ENCODE results near the gene CEP112.
"Not testable (repeated sequence)": the region's sequence is repeated elsewhere in the genome, so short reads cannot be mapped to it uniquely, and the experiment has no call there.

The CEP112 gene

DNA sequence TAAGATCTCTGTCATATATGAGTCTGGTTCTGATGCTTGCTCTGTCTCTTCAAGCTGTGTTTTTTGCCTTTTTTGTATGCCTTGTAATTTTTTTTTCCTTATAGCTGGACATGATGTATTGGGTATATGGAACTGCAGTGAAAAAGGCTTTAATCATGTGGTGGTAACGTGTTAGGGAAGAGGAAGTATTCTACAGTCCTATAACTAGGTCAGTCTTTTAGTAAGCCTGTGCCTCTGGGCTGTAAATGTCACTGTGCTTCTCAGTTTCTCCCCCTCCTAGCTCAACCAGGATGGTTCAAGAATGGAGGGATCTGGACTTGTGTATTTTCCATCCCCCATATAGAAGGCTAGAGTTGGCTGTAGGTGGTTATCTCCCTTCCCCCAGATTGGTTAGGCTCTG is 428.1 kb downstream of the CEP112 start:
- DNase-seq, result no peak

DNA sequence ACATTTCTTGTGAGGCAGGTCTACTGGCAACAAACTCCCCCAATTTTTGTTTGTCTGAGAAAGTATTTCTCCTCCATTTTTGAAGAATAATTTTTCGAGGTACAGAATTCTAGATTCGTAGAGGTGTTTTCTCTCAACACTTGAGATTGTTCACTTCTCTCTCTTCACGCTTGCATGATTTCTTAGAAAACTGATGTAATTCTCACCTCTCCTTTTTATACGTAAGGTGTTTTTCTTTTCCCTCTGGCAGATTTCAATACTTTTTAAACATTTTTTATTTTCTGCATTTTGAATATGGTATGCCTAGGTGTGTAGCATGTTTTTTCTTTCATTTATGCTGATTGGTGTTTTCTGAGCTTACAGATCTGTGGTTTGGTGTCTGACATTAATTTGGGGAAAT is 429.0 kb downstream of the CEP112 start:
- DNase-seq, result no peak

DNA sequence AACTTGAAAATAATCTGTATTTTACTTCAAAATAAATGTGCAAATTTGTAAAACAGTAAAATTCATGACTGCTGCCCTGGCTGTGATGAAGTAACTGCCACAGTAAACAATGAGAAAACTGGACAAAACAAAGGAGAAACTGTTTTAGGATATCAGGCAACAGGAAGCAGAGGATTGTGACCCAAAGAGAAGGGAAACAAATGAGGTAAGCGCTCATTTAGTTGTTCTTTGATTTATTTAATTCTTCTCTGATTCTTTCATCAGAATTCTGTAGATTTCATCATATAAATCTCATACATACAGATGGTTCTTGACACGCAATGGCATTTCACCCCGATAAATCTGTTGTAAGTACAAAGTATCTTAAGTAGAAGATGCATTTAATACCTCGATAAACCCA is 432.4 kb downstream of the CEP112 start:
- no peak for DNase-seq

DNA sequence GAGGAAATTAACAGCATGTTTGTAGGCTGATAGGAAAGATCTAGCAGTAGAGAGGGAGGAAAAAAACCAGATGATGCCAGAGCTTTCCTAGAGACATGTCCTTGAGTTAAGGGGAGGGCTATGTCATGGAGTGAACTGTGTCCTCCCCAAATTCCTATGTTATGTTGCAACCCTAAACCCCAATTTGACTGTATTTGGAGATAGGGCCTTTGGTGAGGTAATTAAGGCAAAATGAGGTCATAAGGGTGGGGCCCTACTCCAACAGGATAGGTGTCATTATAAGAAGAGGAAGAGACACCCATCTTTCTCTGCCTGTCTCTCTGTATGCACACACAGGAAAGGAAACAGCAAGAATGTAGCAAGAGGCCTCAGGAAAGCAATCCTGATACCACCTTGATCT is 435.2 kb downstream of the CEP112 start:
- no peak for DNase-seq

DNA sequence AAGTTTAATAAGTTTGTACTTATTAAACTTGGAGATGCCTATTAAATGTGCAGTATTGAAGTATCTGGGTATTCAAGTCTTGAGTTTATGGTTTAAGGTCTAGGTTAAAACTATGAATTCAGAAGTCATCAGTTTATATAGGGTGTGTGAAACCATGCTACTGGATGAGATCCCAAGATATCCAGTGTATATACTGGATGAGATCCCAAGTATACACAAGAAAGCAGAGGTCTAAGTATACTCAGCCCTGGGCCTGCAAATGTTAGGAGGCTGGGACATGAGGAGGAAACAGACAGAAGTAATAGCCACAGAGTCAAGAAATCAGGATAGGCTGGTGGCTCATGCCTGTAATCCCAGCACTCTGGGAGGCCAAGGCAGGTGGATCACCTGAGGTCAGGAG is 436.1 kb downstream of the CEP112 start:
- no peak for DNase-seq

DNA sequence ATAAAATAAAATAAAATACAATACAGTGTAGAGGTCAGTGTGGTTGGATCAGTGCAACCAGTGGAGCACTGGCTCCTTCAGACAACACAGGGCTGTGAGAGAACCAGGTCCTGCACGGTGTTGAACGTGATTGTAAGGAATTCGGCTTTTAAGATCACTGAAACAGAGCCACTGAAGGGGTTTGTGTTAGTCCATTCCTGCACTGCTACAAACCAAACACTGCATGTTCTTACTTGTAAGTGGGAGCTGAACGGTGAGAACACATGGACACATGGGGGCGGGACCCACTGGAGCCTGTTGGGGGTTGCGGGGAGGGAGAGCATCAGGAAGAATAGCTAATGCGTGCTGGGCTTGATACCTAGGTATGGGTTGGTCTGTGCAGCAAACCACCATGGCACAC is 437.3 kb downstream of the CEP112 start:
- DNase-seq, result no peak

DNA sequence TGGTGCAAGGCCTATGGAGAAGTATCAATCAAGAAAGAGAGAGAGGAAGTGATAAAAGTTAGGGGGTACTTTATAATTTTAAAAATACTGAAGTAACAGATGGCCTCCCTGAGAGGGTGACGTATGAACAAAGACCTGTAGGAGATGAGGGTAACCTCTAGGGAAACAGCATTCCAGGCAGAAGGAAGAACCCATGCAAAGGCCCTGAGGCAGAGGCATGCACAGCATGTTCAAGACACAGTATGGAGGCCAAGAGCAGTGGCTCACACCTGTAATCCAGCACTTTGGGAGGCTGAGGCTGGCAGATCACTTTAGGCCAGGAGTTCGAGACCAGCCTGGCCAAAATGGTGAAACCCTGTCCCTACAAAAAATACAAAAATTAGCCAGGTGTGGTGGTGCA is 437.9 kb downstream of the CEP112 start:
- no peak for DNase-seq

DNA sequence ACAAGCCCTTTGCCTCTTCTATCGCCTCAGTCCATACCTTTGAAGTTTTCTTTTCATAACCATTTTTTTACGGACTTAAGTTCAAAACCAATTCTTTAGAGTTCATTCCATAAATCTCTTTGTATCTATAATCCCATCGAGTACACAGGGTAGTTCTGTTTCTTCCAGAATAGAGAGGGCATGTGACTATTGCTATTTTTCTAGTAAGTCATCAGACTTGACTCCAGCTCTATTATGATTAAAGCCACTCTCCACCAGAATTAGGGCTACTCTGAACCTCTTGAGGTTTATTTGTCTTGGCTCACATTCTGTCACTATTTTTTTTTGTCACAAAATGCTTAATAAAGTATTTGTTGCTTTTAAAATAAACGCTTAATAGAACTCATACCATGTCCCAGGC is 438.6 kb downstream of the CEP112 start:
- no peak for DNase-seq

DNA sequence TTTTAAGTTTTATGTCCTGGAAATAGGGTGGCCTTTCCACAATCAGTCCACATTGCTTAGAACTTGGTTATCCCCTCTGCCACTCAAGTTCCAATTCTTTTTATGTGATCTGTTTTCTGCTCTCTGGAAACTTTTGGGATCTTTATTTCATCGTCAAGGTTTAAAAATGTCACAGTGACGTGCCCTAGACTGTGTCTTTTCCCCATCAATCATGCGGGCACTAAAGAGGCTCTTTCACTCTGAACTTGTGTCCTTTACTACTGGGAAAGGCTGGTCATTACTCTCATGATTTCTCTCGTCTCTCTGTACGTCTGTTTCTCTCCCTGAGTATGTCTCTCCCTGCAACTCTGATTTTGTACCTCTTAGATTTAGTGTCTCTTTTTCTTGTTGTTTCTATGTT is 440.7 kb downstream of the CEP112 start:
- no peak for DNase-seq

DNA sequence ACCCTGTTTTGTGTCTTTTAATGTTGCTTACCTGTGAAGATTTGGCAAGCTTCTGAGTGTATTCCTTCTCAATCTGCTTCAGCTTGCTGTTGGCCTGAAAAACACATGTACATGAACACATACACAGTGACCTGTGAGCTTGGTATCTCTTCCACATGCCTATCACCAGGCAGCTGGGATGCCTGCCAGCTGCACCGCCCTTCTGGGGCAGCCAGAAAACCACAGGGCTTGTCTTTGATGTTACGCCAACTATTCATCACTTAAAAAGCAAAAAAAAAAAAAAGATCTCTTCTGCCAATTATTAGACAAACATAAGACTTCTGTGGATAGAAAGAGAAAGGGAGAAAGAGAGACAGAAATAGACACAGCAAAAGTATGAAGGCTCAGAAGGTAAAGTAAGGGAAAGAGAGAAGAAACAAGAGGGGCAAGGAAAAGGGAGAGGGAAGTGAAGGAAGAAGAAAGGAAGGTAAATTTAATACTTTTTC is 441.3 kb downstream of the CEP112 start:
- no peak for DNase-seq

DNA sequence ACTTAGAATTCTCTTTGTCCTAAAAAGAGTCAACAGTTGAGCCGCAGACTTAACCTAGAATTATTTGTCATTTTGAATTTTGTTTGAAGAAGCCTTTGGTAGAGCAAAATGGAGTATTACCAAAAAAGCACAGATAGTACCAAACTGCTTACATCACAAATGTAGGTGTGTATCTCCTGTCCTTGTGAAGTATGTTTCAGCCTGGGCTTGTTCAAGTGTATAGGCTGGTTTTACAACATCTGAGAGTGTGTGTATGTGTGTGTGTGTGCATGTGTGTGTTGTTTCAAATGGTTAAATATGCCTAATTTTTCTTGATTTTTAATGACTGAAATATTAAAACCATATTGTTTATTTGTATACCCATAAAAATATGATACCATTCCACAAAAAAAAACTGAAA is 441.8 kb downstream of the CEP112 start:
- DNase-seq, result no peak

DNA sequence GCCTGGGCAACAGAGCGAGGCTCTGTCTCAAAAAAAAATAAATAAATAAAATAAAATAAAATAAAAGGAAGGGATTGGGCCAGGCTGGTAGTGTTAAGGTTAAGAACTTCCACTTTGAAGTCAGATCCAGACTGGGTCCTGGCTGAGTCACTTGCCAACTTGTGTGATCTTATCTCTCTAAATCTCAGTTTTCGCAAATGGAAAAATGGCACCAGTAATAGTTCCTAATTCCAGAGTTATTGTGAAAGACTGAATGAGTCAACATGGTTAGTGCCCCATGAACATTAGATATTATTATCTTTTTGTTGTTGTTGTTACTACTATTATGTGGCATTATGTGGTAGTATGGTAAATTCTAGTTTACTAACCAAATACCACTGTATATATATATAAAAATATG is 442.5 kb downstream of the CEP112 start:
- DNase-seq, result no peak

DNA sequence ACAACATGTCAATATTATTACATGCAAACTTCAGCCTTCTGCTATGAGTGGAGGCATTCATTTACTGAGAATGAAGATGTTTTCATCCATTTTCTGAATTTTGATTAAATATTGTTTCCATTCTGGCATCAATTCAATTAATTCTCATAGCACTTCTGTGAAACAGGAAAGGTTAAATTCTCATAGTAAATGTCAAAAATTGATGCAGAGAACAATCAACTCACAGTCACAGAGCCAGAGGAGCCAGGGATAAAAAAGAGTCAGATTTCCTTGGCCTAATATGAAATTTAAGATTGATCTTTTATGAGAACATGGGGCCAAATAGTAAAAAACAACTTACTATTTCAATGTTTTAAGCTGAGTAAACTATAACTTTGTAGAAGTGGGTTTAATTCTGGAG is 446.7 kb downstream of the CEP112 start:
- no peak for DNase-seq

DNA sequence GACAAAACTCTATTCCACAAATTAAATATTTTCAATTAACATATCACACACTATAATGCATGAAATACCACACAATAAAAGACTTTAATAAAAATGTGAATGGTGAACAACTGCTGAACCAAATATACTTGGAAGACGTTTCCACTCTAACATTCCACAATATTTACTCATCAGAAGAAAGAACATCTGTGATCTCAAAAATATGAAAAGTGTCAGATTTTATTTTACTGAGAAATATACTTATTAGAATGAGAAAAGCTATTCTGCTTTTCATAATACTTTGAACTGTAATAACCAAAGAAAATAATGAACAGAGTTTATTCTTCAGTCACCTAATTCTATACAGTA is 448.7 kb downstream of the CEP112 start:
- DNase-seq, result no peak

DNA sequence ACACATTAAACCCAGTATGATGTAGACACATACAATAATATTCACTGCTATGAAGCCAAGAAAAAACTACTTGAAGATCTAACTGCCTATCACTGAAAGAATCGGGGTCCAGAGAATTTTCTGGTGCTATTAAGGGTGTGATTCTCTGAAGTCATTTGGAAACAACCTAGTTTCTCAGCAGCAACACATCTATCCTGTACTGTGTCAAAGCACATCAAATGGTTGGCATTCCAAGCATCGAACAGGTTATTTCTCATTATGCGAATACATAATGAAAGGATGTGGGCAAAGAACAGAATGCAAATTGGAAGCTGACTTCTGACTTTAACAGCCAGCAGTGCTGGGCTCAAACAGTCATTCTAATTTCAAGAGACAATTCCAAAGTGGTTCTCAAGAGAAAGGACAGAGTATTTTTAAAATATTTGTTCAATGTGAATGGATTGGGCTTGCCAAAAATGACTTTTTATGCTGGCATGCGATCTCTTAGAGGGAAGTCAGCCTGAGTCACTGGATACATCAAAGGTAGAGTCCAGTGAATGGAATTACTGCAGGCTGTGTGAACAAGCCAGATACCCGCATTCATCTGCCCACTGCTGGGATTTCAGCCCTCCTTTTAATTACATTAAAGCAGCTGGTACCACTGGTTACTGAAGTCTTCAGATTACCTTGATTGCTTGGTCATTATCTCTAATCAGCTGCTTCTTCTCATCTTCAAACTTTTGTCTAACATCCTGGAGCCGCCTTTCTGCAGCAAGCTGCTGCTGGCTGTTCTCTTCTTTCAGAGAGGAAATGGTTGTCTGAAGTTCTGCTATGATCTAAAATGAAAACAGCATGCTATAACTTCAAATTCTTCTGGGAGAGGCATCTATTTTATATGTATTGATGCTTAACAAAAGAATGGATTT is 449.3 kb downstream of the CEP112 start:
- DNase-seq, result no peak

DNA sequence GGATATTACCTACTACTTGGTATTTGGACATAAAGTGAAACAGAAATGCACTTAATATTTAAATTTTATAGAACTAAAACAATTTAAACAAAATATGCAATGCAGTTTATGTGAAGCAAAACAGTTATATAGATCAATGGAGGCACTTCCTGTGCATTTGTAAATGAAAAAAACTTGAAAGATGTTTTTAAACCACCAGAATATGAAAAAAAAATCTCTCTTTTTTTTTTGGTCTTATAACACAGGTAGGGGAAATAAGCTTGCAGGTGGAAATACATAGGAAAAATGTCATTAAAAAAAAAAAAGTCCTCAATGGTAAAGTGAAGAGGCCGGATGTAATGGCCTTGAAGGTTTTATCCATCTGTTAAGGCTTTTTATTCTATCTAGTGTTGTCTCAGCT is 450.2 kb downstream of the CEP112 start:
- no peak for DNase-seq

DNA sequence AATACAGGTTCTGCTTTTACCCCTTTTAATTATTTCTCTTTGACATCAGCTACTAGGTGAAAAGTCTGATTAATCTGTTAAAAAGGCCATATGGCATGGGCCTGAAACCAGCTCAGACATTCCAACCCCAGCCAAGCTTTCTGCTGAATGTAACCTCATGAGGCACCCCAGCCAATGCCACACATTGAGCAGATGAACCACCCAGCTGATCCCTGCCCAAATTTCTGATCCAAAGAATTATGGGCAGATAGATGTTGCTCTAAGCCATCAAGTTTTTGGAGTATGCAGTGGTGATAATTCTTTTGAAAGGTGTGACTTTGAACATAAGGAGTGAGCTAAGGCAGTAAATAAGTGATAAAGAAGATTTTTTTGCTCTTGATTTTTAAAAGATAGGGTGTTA is 452.9 kb downstream of the CEP112 start:
- DNase-seq, result no peak

DNA sequence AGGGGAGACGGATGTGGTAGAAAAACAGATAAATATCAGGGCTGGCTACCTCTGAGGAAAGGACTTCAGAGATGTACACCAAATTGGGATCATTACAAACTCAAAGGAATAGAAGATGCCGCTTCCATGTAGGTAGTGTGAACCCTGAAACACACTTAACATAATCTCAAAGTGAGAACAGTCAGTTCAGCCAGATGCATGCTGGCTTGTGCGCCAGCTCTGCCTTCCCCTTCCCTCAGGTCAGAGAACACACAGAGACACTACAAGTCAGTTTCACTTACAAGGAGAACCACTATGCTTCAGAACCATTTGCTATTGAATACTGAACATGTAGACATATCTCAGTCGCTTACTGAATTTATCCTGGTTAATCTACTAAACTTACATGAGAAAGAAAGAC is 454.5 kb downstream of the CEP112 start:
- no peak for DNase-seq

DNA sequence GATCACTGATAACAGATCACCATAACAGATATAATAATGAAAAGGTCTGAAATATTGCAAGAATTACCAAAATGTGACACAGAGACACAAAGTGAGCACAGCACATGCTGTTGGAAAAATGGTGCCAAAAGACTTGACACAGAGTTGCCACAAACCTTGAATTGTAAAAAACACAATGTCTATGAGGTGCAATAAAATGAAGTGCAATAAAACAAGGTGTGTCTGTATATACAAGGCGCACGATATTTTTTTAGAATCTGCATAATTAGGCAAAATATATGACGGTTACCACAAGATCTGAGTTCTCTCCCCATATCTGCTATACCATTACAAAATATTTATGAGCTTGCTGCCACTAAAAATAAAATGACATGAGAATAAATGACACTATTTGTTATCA is 458.6 kb downstream of the CEP112 start:
- no peak for DNase-seq

DNA sequence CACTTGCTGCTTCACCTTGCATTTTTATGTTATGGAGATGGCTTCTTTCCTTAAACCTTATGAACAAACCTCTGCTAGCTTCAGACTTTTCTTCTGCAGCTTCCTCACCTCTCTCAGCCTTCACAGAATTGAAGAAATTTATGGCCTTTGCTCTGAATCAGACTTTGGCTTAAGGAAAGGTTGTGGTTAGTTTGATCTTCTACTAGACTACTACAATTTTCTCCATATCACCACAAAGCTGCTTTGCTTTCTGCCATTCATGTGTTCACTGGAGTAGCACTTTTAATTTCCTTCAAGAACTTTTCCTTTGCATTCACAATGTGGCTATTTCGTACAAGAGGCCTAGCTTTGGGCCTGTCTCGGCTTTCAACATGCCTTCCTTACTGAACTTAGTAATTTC is 459.3 kb downstream of the CEP112 start:
- DNase-seq, result not testable (repeated sequence)

DNA sequence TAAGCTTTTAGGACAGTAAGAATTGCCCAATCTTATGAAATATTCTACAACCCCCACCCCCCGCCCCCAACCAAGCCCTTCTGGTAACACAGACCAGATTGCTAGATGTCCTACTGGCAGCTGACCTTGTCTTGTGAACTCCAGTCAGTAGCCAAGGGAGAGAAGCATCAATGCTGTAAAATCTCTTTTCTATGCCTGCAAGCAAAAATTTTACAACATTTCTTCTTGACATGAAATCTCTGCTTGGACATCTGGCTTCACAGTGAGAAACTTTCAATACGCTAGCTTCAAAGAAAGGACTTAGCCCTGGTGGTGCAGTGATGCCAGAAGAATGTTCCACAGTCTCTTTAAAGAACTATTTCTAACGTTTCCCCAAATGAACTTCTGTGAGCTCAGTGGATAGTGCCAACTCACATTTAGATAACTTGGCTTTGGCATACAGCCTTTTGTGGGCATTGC is 461.2 kb downstream of the CEP112 start:
- DNase-seq, result no peak

DNA sequence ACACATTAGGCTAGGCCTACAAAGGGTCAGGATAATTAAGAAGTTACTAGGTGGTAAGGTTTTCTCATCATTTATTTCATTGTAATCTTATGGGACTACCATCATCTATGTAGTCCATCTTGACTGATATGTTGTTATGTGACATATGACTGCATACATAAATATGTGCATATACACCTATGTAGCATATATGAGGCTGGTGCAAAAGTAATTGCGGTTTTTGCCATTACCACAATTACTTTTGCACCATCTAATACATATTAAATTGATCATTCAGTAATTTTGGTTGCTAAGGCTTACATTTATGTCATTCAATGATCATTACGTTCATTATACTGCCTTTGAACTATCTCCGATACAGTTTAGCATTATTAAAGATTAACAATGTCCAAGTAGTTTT is 462.7 kb downstream of the CEP112 start:
- DNase-seq, result no peak

DNA sequence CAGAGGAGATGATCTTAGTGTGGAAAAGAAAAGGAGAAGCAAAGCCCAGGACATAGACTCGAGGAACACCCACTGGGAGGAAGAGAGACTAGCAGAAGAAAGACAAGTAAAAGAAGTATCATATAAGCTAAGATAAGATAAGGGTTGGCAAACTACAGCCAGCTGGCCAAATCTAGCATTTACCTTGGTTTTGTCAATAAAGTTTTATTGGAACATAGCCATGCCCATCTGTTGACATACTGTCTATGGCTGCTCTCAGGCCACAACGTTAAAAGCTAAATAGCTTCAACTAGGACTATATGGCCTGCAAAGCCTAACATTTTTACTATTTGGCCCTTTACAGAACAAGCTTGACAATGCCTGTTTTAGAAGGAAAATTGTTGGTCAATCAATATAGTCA is 464.1 kb downstream of the CEP112 start:
- DNase-seq, result no peak

DNA sequence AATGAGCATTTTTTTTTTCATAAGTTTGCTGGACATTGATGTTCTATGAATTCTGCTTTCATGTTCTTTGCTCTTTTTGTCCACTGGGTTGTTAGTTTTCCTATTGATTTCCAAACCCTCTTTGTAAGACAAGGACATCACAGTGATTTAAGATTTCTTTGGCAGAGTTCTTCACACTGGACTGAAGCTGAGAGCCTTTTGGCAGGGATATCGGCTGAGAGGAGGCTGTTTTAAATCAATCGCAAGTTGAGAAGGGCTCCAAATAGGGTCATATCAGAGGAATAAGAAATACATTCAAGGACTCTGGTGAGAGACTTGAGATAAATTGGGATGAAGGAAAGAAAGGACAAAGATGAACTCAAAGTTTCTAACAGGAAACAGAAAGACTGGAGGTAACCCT is 464.7 kb downstream of the CEP112 start:
- no peak for DNase-seq

Measured in inflammatory macrophage treated with lipopolysaccharide for 4 hours (primary cell).